Naive thymus-derived CD4-positive, alpha-beta T cell (primary cell): ENCODE data around the gene FEM1A. TPM values are rescaled to one million over a fixed set of nuclear protein-coding genes. Genes with fewer than 3 reads are reported as not detected.

Experiments used
- ATAC-seq: fragments of 150-1000 bp; cut with Tn5 transposase; 2 replicates; pipeline ENCODE4 v1.10.0; 2021; ENCODE audit warnings: mild to moderate bottlenecking, moderate library complexity
- CTCF ChIA-PET: fragments of 350-600 bp; sonication (Branson Sonifier 250); formaldehyde crosslinking; loops from one replicate; lab custom pipeline; 2021; ENCODE audit warnings: antibody characterized with exemption; lab: Charles Lee
- POLR2A ChIA-PET: fragments of 350-600 bp; sonication (Branson Sonifier 250); formaldehyde crosslinking; loops from one replicate; lab custom pipeline; 2021; ENCODE audit warnings: antibody characterized with exemption, inconsistent platforms; lab: Charles Lee
- DNase-seq, 9 donors: peaks; one replicate each; pipeline versions ENCODE4 v3.0.0 to v3.0.0-alpha.2; 2020 to 2022; ENCODE audit warnings: mixed read lengths in 1 of 9
- H3K27ac ChIP-seq: one replicate; pipeline ENCODE4 v1.7.0; 2013; ENCODE audit warnings: mild to moderate bottlenecking, low read depth, low read length, moderate library complexity
- H3K27me3 ChIP-seq, 2 donors: one replicate each; pipeline ENCODE4 v1.7.0; 2013; ENCODE audit warnings: low read length in 2 of 2, mild to moderate bottlenecking in 2 of 2, moderate library complexity in 2 of 2; ENCODE audit not compliant: control insufficient read depth in 2 of 2, insufficient read depth in 2 of 2
- H3K36me3 ChIP-seq, 3 experiments: 1 replicate in 2 of 3; 2 replicates in 1 of 3; pipeline ENCODE4 v1.7.0; 2013; ENCODE audit warnings: low read length in 3 of 3, mild to moderate bottlenecking in 3 of 3, moderate library complexity in 1 of 3; ENCODE audit not compliant: insufficient read depth in 3 of 3, control insufficient read depth in 2 of 3
- H3K4me1 ChIP-seq, 2 donors: one replicate each; pipeline ENCODE4 v1.7.0; 2013; ENCODE audit warnings: low read length in 2 of 2, mild to moderate bottlenecking in 2 of 2, moderate library complexity in 1 of 2; ENCODE audit not compliant: control insufficient read depth in 2 of 2, insufficient read depth in 2 of 2
- H3K4me3 ChIP-seq: 2 replicates; pipeline ENCODE4 v1.7.0; 2013; ENCODE audit warnings: mild to moderate bottlenecking, low read length
- H3K9me3 ChIP-seq, 3 experiments: 1 replicate in 2 of 3; 2 replicates in 1 of 3; pipeline ENCODE4 v1.7.0; 2013; ENCODE audit warnings: low read length in 3 of 3; ENCODE audit not compliant: control insufficient read depth in 2 of 3
- H3K27ac Mint-ChIP-seq, 9 donors: one replicate each; pipeline ENCODE4 v1.8.0; 2020 to 2022; ENCODE audit warnings: mixed read lengths in 9 of 9, mild to moderate bottlenecking in 8 of 9, moderate library complexity in 5 of 9, inconsistent platforms in 2 of 9
- H3K27me3 Mint-ChIP-seq, 5 donors: one replicate each; pipeline ENCODE4 v1.8.0; 2021 to 2022; ENCODE audit warnings: mixed read lengths in 5 of 5, mild to moderate bottlenecking in 1 of 5
- H3K36me3 Mint-ChIP-seq, 5 donors: one replicate each; pipeline ENCODE4 v1.8.0; 2020 to 2022; ENCODE audit warnings: mixed read lengths in 5 of 5, mild to moderate bottlenecking in 3 of 5, inconsistent platforms in 1 of 5
- H3K4me1 Mint-ChIP-seq, 7 donors: one replicate each; pipeline ENCODE4 v1.8.0; 2020 to 2022; ENCODE audit warnings: mixed read lengths in 7 of 7, mild to moderate bottlenecking in 3 of 7, inconsistent platforms in 1 of 7
- H3K4me3 Mint-ChIP-seq, 10 donors: one replicate each; pipeline ENCODE4 v1.8.0; 2020 to 2022; ENCODE audit warnings: mild to moderate bottlenecking in 10 of 10, mixed read lengths in 10 of 10, moderate library complexity in 6 of 10, inconsistent platforms in 2 of 10
- H3K9me3 Mint-ChIP-seq, 11 donors: one replicate each; pipeline ENCODE4 v1.8.0; 2020 to 2022; ENCODE audit warnings: mixed read lengths in 11 of 11, mild to moderate bottlenecking in 4 of 11, inconsistent platforms in 1 of 11, moderate library complexity in 1 of 11
- intact Hi-C, 2 donors: fragments of 100-400 bp; cut with micrococcal nuclease; formaldehyde crosslinking; loops; one replicate each; pipeline ENCODE4 v1.15.1; 2023
- polyA plus RNA-seq, 2 donors: library from polyadenylated mRNA; unstranded; fragments of 300-500 nt; fragmentation: Illumina TruSeq; gene quantifications; one replicate each; pipeline ENCODE4 v1.2.3, GENCODE V29; 2021
- total RNA-seq, 6 experiments: library from RNA in 5 of 6; stranded (reverse) in 5 of 6; gene quantifications; 1 replicate in 5 of 6; 2 replicates in 1 of 6; pipeline ENCODE4 v1.2.3 and lab custom pipeline; 2021 to 2026

FEM1A gene
- total and polyA plus RNA-seq, 7 experiments from 2014 or later: 2.4 to 17.2 (median 14.1) TPM

GRCh38 chr19:4794971-4795370 lies 3.4 kb downstream of the FEM1A start:
- H3K4me3 ChIP-seq: no peak overlapping the region
- peaks cover 7 to 60% (median 7%) of the 10 kb centered on the region in 3 experiments for H3K36me3 ChIP-seq
- DNase-seq (no peak), ATAC-seq (no peak)
- Mint-ChIP-seq H3K4me1 (peaks cover 12 to 51% (median 34%) of the 10 kb centered on the region in 7 donors), H3K9me3 (no peaks in the 10 kb centered on the region), H3K27me3 (no peaks in the 10 kb centered on the region), H3K4me3 (peak overlapping the region in 3 of 10 donors; percentile 3 to 87 (median 29)), H3K36me3 (peaks cover 4 to 25% (median 6%) of the 10 kb centered on the region in 5 donors), H3K27ac (peak overlapping the region in 3 of 9 donors; percentile 51 to 73 (median 69))
- intact Hi-C loops: loop anchor here (5.0 kb wide), 6 partner anchors 117 to 1667 kb away; partner anchors contain the start of genes APBA3 (in 1 of the 2), CACTIN (in 1 of the 2), CRB3 (in 1 of the 2) and MRPL54 (in 1 of the 2)
- no peak overlapping the region for H3K27ac ChIP-seq
- no peaks in the 10 kb centered on the region for H3K9me3 ChIP-seq
- no peaks in the 10 kb centered on the region for H3K27me3 ChIP-seq
- ChIA-PET CTCF (no interaction called here), POLR2A (no interaction called here)
- H3K4me1 ChIP-seq: peaks cover 0 to 7% of the 10 kb centered on the region in 2 donors

GRCh38 chr19:4795400-4795799 lies 3.9 kb downstream of the FEM1A start:
- no peak overlapping the region for H3K27ac ChIP-seq
- peaks cover 0 to 7% of the 10 kb centered on the region in 2 donors for H3K4me1 ChIP-seq
- Mint-ChIP-seq H3K4me1 (peaks cover 12 to 51% (median 34%) of the 10 kb centered on the region in 7 donors), H3K9me3 (no peaks in the 10 kb centered on the region), H3K4me3 (peak overlapping the region in 3 of 10 donors; percentile 3 to 73 (median 56)), H3K27ac (peak overlapping the region in 4 of 9 donors; percentile 51 to 81 (median 71)), H3K36me3 (peaks cover 4 to 25% (median 6%) of the 10 kb centered on the region in 5 donors), H3K27me3 (no peaks in the 10 kb centered on the region)
- intact Hi-C loops: no loop called here
- DNase-seq (no peak), ATAC-seq (no peak)
- no peak overlapping the region for H3K4me3 ChIP-seq
- H3K9me3 ChIP-seq: no peaks in the 10 kb centered on the region
- peaks cover 7 to 60% (median 7%) of the 10 kb centered on the region in 3 experiments for H3K36me3 ChIP-seq
- CTCF ChIA-PET: no interaction called here
- no peaks in the 10 kb centered on the region for H3K27me3 ChIP-seq
- POLR2A ChIA-PET: no interaction called here

- no peak for DNase-seq
- Mint-ChIP-seq H3K27ac (no peak overlapping the region), H3K27me3 (no peaks in the 10 kb centered on the region), H3K9me3 (peaks cover 0 to 1% (median 0%) of the 10 kb centered on the region in 11 donors), H3K4me3 (no peak overlapping the region), H3K4me1 (peaks cover 6 to 14% (median 11%) of the 10 kb centered on the region in 7 donors), H3K36me3 (peaks cover 4 to 10% (median 5%) of the 10 kb centered on the region in 5 donors)
- ChIA-PET CTCF (interaction anchor here (0.9 to 1.2 kb wide), 3 partner anchors 8 to 9 kb away, joined by 3 to 5 read pairs (median 3); partner anchors contain the start of gene FEM1A), POLR2A (interaction anchor here (0.5 kb wide), 1 partner anchor 432 kb away, joined by 3 read pairs; no protein-coding TSS in a partner anchor)
- no peaks in the 10 kb centered on the region for H3K27me3 ChIP-seq
- intact Hi-C loops: no loop called here
- no peaks in the 10 kb centered on the region for H3K9me3 ChIP-seq
- peaks cover 0 to 28% (median 7%) of the 10 kb centered on the region in 3 experiments for H3K36me3 ChIP-seq
- no peak overlapping the region for H3K27ac ChIP-seq
- H3K4me3 ChIP-seq: no peak overlapping the region
- no peak for ATAC-seq
- no peaks in the 10 kb centered on the region for H3K4me1 ChIP-seq
Observed at GRCh38 chr19:4800591-4801081, 9.1 kb downstream of the FEM1A start.

GRCh38 chr19:4801085-4801619 lies 9.6 kb downstream of the FEM1A start:
- H3K9me3 Mint-ChIP-seq: peaks cover 0 to 1% (median 0%) of the 10 kb centered on the region in 11 donors
- POLR2A ChIA-PET: no interaction called here
- DNase-seq: no peak
- CTCF ChIA-PET: interaction anchor here (0.7 to 2.4 kb wide), 3 partner anchors 9 to 995 kb away, joined by 3 to 8 read pairs (median 5); partner anchors contain the start of gene FEM1A
- Histone ChIP-seq H3K4me1 (no peaks in the 10 kb centered on the region), H3K27ac (no peak overlapping the region), H3K9me3 (no peaks in the 10 kb centered on the region), H3K36me3 (peaks cover 0 to 23% (median 7%) of the 10 kb centered on the region in 3 experiments), H3K4me3 (no peak overlapping the region), H3K27me3 (no peaks in the 10 kb centered on the region)
- no peak overlapping the region for H3K4me3 Mint-ChIP-seq
- ATAC-seq: no peak
- H3K4me1 Mint-ChIP-seq: peaks cover 6 to 11% (median 9%) of the 10 kb centered on the region in 7 donors
- intact Hi-C loops: no loop called here
- peaks cover 4 to 10% (median 5%) of the 10 kb centered on the region in 5 donors for H3K36me3 Mint-ChIP-seq
- H3K27me3 Mint-ChIP-seq: no peaks in the 10 kb centered on the region
- no peak overlapping the region for H3K27ac Mint-ChIP-seq

- no peaks in the 10 kb centered on the region for H3K27me3 Mint-ChIP-seq
- Histone ChIP-seq H3K4me3 (no peak overlapping the region), H3K27me3 (no peaks in the 10 kb centered on the region), H3K36me3 (peaks cover 0 to 8% (median 0%) of the 10 kb centered on the region in 3 experiments), H3K4me1 (no peaks in the 10 kb centered on the region), H3K27ac (no peak overlapping the region), H3K9me3 (no peaks in the 10 kb centered on the region)
- peaks cover 0 to 4% (median 0%) of the 10 kb centered on the region in 5 donors for H3K36me3 Mint-ChIP-seq
- CTCF ChIA-PET: interaction anchor here (2.4 kb wide), 1 partner anchor 11 kb away, joined by 8 read pairs; the partner anchor contains the start of gene FEM1A
- POLR2A ChIA-PET: interaction anchor here (1.3 to 2.1 kb wide), 2 partner anchors 10 to 11 kb away, joined by 3 to 5 read pairs; partner anchors contain the start of gene FEM1A
- ATAC-seq: no peak
- peaks cover 0 to 5% (median 0%) of the 10 kb centered on the region in 7 donors for H3K4me1 Mint-ChIP-seq
- H3K9me3 Mint-ChIP-seq: peaks cover 0 to 1% (median 0%) of the 10 kb centered on the region in 11 donors
- intact Hi-C loops: no loop called here
- no peak overlapping the region for H3K4me3 Mint-ChIP-seq
- H3K27ac Mint-ChIP-seq: no peak overlapping the region
- no peak for DNase-seq
Observed at GRCh38 chr19:4802711-4803110, 11.2 kb downstream of the FEM1A start.

- Mint-ChIP-seq H3K9me3 (peaks cover 0 to 1% (median 0%) of the 10 kb centered on the region in 11 donors), H3K36me3 (no peaks in the 10 kb centered on the region), H3K27ac (no peak overlapping the region), H3K4me1 (peaks cover 0 to 3% (median 0%) of the 10 kb centered on the region in 7 donors), H3K27me3 (no peaks in the 10 kb centered on the region), H3K4me3 (peak overlapping the region in 4 of 10 donors; percentile 36 to 49 (median 45))
- DNase-seq (peak; percentile 38 to 64 (median 54)), ATAC-seq (peak; percentile 94)
- no peak overlapping the region for H3K27ac ChIP-seq
- POLR2A ChIA-PET: interaction anchor here (2.1 kb wide), 1 partner anchor 12 kb away, joined by 5 read pairs; the partner anchor contains the start of gene FEM1A
- CTCF ChIA-PET: interaction anchor here (0.6 to 2.4 kb wide), 6 partner anchors 12 to 1389 kb away, joined by 3 to 8 read pairs (median 4); partner anchors contain the start of gene FEM1A
- H3K27me3 ChIP-seq: no peaks in the 10 kb centered on the region
- no peaks in the 10 kb centered on the region for H3K9me3 ChIP-seq
- no peaks in the 10 kb centered on the region for H3K4me1 ChIP-seq
- peaks cover 0 to under 1% (median 0%) of the 10 kb centered on the region in 3 experiments for H3K36me3 ChIP-seq
- intact Hi-C loops: loop anchor here (1.0 kb wide), 2 partner anchors 13 to 72 kb away; partner anchors contain the start of gene FEM1A (in 1 of the 2)
- H3K4me3 ChIP-seq: no peak overlapping the region
Observed at GRCh38 chr19:4803736-4804695, 12.5 kb downstream of the FEM1A start.
